ENCODE data around the gene RAI1. TPM values are rescaled to one million over a fixed set of nuclear protein-coding genes. Genes with fewer than 3 reads are reported as not detected.

Gene RAI1
- total and polyA plus RNA-seq, 10 of the 15 experiments (the other 5 are each of a cell fraction or from before 2014, with no cell fraction given) = 0.66 to 37.7 (median 6.0) TPM

DNA sequence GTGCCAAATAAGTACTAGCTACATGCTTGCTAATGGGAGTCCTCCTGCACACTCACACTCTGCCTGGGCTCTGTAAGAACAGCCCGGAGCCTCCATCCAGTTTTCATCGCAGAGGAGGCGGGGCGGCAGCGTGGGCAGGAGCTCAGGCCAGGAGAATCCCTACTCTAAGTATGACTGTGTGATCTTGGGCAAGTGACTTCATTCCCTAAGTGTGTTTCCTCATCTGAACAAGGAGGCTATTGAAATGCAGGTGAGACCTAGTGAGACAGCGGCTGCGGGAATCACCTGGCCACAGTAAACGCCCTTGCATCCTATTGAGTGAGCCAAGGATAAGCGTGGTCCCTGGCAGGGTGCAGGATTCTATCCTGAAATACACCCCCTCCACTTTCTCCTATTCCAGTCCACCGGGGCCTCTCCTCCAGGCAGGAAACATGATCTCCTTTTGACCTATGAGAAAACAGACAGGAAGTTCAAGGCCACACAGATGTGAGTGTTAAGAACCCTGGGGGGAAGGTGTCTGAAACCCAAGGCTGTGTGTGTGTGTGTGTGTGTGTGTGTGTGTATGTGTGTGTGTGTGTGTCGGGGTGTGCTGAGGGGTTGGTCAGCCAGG is 5.2 kb upstream of the RAI1 start (continued):
- TF ChIP-seq, protein P1, sequence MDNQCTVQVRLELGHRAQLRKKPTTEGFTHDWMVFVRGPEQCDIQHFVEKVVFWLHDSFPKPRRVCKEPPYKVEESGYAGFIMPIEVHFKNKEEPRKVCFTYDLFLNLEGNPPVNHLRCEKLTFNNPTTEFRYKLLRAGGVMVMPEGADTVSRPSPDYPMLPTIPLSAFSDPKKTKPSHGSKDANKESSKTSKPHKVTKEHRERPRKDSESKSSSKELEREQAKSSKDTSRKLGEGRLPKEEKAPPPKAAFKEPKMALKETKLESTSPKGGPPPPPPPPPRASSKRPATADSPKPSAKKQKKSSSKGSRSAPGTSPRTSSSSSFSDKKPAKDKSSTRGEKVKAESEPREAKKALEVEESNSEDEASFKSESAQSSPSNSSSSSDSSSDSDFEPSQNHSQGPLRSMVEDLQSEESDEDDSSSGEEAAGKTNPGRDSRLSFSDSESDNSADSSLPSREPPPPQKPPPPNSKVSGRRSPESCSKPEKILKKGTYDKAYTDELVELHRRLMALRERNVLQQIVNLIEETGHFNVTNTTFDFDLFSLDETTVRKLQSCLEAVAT (IDR thresholded peaks at IDR 0.05) = peak; percentile 82
- TF ChIP-seq, protein P2, sequence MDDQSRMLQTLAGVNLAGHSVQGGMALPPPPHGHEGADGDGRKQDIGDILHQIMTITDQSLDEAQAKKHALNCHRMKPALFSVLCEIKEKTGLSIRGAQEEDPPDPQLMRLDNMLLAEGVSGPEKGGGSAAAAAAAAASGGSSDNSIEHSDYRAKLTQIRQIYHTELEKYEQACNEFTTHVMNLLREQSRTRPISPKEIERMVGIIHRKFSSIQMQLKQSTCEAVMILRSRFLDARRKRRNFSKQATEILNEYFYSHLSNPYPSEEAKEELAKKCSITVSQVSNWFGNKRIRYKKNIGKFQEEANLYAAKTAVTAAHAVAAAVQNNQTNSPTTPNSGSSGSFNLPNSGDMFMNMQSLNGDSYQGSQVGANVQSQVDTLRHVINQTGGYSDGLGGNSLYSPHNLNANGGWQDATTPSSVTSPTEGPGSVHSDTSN (IDR thresholded peaks at IDR 0.05; ENCODE audit: insufficient replicate concordance, low read depth, low read length) = no peak
- TF ChIP-seq, protein P3, sequence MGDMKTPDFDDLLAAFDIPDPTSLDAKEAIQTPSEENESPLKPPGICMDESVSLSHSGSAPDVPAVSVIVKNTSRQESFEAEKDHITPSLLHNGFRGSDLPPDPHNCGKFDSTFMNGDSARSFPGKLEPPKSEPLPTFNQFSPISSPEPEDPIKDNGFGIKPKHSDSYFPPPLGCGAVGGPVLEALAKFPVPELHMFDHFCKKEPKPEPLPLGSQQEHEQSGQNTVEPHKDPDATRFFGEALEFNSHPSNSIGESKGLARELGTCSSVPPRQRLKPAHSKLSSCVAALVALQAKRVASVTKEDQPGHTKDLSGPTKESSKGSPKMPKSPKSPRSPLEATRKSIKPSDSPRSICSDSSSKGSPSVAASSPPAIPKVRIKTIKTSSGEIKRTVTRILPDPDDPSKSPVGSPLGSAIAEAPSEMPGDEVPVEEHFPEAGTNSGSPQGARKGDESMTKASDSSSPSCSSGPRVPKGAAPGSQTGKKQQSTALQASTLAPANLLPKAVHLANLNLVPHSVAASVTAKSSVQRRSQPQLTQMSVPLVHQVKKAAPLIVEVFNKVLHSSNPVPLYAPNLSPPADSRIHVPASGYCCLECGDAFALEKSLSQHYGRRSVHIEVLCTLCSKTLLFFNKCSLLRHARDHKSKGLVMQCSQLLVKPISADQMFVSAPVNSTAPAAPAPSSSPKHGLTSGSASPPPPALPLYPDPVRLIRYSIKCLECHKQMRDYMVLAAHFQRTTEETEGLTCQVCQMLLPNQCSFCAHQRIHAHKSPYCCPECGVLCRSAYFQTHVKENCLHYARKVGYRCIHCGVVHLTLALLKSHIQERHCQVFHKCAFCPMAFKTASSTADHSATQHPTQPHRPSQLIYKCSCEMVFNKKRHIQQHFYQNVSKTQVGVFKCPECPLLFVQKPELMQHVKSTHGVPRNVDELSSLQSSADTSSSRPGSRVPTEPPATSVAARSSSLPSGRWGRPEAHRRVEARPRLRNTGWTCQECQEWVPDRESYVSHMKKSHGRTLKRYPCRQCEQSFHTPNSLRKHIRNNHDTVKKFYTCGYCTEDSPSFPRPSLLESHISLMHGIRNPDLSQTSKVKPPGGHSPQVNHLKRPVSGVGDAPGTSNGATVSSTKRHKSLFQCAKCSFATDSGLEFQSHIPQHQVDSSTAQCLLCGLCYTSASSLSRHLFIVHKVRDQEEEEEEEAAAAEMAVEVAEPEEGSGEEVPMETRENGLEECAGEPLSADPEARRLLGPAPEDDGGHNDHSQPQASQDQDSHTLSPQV (IDR thresholded peaks at IDR 0.05) = no peak
- TF ChIP-seq NBN (IDR thresholded peaks at IDR 0.05) (peak; percentile 97), GABPA (IDR thresholded peaks at IDR 0.05; ENCODE audit: low read depth) (peak; percentile 74), IRF4 (IDR thresholded peaks at IDR 0.05; ENCODE audit: low read depth, low read length) (peak; percentile 36; the same call in 1 of the 2 replicates), JUNB (IDR thresholded peaks at IDR 0.05) (no peak), MYB (IDR thresholded peaks at IDR 0.05; ENCODE audit: borderline replicate concordance, low read depth, low read length) (no peak), MXI1 (IDR thresholded peaks at IDR 0.05; ENCODE audit: low read depth, low read length) (no peak), FOXK2 (IDR thresholded peaks at IDR 0.05) (no peak), MTA2 (IDR thresholded peaks at IDR 0.05; ENCODE audit: low read depth) (peak; percentile 69; the same call in 1 of the 2 replicates), MEF2B (IDR thresholded peaks at IDR 0.05; ENCODE audit: partially characterized antibody, poor library complexity, severe bottlenecking) (peak; percentile 68), SMAD1 (IDR thresholded peaks at IDR 0.05; ENCODE audit: low read depth, partially characterized antibody) (peak; percentile 34), STAT1 (conservative IDR thresholded peaks at IDR 0.05) (no peak), WRNIP1 (IDR thresholded peaks at IDR 0.05; ENCODE audit: borderline replicate concordance, low read depth, low read length) (no peak), RUNX3 (IDR thresholded peaks at IDR 0.05; ENCODE audit: low read length) (peak; percentile 77), DPF2 (IDR thresholded peaks at IDR 0.05) (0 out of 2 replicates have a peak, but pooled peaks have one; percentile 25)
- TF ChIP-seq, protein P4, sequence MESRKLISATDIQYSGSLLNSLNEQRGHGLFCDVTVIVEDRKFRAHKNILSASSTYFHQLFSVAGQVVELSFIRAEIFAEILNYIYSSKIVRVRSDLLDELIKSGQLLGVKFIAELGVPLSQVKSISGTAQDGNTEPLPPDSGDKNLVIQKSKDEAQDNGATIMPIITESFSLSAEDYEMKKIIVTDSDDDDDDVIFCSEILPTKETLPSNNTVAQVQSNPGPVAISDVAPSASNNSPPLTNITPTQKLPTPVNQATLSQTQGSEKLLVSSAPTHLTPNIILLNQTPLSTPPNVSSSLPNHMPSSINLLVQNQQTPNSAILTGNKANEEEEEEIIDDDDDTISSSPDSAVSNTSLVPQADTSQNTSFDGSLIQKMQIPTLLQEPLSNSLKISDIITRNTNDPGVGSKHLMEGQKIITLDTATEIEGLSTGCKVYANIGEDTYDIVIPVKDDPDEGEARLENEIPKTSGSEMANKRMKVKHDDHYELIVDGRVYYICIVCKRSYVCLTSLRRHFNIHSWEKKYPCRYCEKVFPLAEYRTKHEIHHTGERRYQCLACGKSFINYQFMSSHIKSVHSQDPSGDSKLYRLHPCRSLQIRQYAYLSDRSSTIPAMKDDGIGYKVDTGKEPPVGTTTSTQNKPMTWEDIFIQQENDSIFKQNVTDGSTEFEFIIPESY (IDR thresholded peaks at IDR 0.05) = 0 out of 2 replicates have a peak, but pooled peaks have one; percentile 11
- TF ChIP-seq, protein P5, sequence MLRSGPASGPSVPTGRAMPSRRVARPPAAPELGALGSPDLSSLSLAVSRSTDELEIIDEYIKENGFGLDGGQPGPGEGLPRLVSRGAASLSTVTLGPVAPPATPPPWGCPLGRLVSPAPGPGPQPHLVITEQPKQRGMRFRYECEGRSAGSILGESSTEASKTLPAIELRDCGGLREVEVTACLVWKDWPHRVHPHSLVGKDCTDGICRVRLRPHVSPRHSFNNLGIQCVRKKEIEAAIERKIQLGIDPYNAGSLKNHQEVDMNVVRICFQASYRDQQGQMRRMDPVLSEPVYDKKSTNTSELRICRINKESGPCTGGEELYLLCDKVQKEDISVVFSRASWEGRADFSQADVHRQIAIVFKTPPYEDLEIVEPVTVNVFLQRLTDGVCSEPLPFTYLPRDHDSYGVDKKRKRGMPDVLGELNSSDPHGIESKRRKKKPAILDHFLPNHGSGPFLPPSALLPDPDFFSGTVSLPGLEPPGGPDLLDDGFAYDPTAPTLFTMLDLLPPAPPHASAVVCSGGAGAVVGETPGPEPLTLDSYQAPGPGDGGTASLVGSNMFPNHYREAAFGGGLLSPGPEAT (IDR thresholded peaks at IDR 0.05; ENCODE audit: low read depth) = peak; percentile 71
